Posterior vena cava (tissue), 2 donors: Measurements from ENCODE around the gene SHB. TPM values are rescaled to one million over a fixed set of nuclear protein-coding genes. Genes with fewer than 3 reads are reported as not detected.

Experiments
- DNase-seq: peaks from one replicate; pipeline ENCODE4 v3.0.0-alpha.2; 2020; ENCODE audit warnings: low spot score
- intact Hi-C, 2 donors: fragments of 100-400 bp; cut with DNase I; formaldehyde crosslinking; loops; one replicate each; pipeline versions ENCODE4 v1.14.1 to v1.14.2; 2022 to 2023
- total RNA-seq, 2 donors: library from RNA; stranded (reverse); fragmentation: NEBNext Ultra II Directional; extraction: Animal tissue kit (Norgen Biotek cat#: 25700); gene quantifications; one replicate each; pipeline ENCODE4 v1.2.1, GENCODE V29; 2021
- donor health status: DM: yes; HTN: yes; CAD: no.
- donor health status: DM: yes; HTN: yes; CAD: no.

The SHB gene
- total RNA-seq, 2 donors from 2014 or later = 18.7 to 23.0 TPM

DNA sequence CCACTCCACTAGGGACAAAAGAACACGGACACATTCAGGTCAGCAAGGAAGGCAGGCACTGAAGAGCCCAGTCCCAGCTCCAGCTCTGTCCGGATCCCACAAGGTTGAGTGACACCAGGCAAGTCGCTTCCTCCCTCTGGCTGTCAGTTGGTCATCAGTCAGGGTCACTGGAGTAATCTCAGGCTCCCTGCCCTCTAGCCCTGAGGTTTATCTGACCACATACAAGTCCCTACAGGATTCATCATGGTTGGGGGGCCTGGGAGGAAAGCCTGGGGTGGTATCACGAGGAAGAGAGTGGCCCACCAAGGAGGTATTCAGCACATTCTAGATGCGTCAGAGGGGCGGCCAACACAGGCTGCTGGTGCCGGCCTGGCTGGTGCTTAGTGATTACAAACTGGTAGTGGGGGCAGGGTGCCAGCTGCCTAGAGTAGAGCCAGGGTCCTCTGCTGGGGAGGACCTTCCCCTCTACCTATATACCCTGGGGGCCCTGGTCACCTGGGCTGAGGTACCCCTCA lies 81.5 kb downstream of the SHB start:
- intact Hi-C loops = no loop called here
- no peak for DNase-seq

DNA sequence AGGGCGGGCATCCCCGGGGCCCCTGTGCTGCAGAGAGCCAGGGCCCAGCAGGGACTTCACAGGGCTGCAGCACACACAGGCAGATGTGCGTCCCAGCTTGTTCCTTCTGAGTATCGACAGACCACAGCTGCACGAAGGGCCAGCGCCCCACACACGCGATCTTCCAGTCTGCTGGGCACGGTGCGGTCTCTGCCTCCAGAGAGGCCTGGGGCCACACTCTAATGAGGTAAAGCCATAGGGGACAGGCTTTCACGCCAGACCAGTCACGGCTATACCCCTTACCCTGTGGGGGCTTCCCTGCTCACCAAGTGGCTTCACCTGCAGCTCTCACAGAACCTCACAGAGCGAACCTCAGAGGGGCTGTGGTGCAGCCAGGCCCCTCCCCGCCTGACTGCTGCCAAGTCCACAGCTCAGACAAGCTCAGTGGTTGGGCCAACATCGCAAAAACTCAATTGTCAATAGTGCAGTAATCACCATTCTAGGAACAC lies 82.2 kb downstream of the SHB start:
- intact Hi-C loops = no loop called here
- DNase-seq = no peak

DNA sequence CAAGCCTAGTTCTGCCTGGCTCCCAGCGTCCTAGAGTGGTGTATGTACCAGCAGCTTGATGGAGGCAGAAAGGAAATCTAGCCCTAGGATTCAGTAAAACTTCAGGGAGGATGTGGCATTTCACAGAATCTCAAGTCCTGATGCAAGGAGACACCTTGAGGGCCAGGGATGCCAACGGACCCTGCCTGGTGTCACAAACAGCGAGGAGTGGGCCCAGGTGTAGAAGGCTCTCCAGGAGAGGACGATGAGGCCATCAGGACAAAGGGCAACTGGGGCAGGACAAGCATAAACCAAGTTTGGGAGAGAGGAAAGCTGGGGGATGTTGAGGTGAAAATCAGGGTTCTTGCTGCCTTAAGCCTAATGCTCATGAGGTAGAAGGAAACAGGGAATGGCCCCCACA lies 83.0 kb downstream of the SHB start:
- DNase-seq = no peak
- intact Hi-C loops = no loop called here

DNA sequence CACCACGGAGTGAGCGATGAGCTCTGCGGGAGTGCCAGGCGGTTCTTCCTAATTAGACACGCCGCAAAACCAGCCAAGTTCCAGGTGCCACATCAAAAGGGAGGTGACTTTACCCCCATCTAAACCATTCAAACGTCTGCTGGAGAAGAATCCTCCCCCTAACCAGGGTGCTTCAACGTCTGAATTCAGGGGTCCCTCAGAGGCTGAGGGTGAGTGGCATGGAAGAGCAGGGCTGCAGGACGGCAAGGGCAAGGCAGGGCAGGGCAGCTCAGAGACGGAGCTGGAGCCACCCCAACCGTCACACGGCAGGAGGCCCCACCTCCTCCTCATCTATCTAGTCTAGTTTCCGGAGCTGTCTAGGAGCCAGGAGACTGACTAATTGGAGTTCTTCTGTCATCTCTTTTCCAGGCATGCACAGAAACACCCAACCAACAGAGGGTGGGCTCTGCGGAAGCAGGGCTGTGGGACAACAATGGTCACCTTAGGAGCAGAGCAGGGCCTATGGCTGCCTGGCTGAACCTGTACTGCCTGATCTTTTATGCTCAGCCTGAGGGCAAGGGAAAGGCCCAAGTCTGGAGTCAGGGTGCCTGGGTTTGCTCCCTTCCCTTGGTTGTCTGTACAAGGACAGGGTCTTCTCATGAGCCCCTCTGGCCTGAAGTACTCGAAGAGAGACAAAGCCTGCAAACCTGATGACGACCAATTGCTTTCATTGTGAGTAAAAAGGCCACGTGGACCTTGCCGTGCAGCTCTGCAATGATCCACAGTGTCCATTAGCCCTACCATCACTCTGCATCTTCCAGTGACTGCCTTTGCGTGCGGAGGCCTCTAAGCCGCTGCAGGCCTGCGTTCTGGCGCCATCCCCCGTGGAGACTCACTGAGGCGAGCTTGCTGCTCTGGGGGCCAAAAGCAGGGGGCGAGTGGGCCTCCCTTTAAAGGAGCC lies 84.1 kb downstream of the SHB start:
- intact Hi-C loops = no loop called here
- DNase-seq = peak; percentile 79

DNA sequence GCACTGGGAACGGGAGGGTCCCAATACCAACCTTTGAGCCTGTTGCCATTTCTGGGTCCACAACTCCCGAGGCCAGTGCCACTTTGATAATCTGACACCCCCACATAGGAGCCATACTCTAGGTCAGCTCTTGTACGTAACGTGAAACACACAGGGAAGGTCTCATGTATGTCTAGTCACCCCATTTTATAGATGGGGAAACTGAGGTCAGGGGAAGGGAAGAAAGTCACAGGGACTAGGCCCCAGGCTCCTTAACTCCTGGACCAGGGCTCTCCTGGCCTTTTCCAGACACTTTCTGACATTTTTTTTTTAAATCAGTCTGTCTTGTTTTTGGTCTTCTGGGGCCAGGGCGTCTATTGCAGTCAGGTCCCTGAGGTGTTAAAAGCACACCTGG lies 84.8 kb downstream of the SHB start:
- intact Hi-C loops = no loop called here
- peak; percentile 26 for DNase-seq

DNA sequence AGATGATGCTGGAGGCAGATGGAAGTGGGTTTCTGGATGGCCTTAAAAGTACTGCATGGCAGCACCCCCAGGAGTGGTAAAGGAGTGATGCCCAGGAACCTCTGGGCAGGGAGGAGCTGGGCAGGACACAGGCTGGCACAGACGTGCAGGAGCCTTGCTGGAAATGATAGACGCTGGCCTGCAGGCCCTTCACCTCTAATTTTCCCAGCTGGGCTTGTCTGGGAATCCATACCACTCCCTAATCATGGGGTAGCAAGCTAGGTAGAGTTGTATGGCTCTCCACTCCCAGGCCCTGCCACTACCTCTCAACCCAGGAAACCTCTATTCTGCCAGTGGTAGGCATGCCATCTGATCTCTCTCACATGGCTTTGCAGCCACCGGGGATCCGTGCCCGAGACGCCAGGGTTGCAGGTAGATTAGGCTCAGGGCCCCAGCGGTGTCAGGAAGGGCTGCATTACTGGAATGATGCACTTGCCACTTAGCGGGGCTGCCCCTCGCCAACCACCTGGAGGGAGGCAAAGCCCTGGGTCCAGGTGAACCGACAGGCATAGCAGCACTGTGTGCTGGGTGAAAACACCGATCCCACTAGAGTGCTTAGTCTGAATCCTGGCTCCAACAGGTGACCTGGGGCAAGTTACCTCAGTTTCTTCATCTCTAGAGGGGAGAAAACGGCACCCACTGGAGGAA lies 85.5 kb downstream of the SHB start:
- intact Hi-C loops = no loop called here
- DNase-seq = peak; percentile 77

DNA sequence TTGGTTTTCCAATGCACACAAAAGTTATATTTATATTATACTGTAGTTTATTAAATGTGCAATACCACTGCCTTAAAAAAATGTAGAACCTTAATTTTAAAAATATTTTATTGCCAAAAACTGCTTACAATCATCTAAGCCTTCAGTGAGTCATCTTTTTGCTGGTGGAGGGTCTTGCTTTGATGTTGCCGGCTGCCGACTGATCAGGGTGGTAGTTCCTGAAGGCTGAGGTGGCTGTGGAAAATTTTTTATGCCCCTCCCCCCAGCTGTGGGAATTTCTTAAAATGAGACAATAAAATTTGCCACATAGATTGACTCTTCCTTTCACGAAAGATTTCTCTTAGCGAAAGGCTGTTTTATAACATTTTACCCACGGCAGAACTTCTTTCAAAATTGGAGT lies 89.2 kb downstream of the SHB start:
- intact Hi-C loops = no loop called here
- DNase-seq = peak; percentile 19

DNA sequence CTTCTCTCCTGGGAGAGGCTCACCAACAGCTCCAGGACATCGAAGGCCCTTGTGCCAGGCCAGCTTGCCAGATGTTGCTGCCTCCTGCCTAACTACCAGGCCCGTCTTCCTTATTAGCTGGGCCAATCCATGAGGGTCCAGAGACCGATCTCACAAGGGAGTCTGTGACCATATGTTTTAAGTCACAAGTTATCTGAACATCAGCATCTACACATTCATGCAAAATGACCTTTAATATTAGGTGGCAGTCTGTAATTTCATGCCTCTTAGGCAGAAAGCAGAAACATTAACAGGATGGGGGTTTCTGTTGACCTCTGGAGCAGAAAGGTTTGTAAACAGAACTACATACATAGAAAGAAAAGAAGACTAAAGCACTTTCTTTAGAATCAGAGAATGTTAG lies 90.0 kb downstream of the SHB start:
- DNase-seq = peak; percentile 34
- intact Hi-C loops = no loop called here

DNA sequence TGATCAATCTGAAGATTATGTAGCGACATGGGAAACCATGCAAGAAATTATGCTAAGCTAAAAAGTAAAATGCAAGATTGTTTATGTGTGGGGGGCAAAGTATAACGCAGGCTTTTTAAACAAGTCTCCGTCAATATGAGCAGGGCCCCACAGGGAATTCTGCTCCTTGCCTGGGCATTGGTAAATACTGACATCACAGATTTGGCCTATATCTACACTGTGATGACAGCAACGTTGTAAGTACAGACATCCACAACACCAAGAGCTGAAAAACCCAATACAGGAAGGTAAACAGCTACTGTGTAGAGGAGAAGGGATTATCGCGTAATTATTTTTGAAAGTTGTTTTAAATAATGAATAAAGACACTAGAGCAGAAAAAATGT lies 90.6 kb downstream of the SHB start:
- intact Hi-C loops = no loop called here
- peak; percentile 1 for DNase-seq

DNA sequence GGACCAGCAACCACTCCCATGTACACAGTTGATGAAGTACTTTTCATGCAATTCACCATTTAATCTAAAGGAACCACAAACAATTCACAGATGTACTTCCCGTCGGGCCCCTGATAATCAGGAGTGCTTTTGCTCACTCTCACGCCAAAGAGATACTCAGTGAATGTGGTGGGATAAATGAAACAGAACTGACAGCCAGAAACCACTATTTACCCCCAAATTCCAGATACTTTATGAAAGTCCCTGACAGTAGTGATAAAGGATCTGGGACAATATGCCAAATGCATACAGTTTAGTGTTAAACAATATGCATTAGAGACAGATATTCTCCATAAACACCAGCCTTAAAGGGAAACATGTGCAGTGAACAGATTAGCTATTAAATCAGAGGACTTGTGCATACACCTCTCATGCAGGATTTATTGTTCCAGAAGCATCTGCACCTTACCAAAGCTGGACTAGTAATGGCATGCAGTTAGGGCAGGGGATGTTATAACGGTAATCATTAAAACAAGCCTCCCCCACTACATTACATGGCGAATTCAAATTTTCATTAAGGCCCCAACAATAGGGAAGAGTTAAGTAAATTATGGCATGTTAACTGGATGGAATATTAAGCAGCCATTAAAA lies 91.1 kb downstream of the SHB start:
- peak; percentile 2 for DNase-seq
- intact Hi-C loops = no loop called here

DNA sequence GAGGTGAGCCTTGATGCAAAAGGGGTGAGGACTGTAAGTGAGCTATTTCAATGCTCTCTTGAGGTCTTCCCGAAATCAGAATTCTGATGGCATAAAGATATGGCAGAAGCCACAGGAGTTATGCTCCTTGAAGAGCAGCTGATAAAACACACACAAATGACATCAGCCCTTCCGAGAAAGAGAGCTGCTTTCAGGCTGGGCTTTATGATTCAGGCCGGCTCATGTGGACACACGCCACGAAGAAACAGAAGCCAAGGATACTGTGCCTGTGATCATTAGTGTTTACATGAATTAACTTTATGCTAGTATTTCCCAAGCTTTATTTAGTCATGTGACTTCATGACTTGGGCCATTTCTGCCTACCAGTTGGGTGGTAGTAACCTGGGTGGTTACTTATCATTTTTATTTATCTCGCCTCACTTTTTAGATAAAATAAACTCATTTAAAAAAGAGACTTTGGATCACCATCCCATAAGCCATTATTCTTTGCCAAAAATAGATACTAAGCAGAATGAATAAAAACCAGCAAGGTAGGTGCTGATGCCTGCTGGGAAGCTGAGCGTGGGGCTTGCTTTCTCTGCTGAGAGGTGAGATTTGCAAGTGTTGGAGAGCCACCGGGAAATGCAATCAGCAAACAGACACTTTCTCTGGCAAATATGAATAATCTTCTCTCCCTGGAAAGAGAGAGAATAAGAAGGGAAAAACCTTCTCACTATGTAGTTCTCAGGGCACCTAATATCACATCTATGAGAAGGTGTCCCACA lies 92.1 kb downstream of the SHB start:
- intact Hi-C loops = no loop called here
- peak; percentile 89 for DNase-seq

DNA sequence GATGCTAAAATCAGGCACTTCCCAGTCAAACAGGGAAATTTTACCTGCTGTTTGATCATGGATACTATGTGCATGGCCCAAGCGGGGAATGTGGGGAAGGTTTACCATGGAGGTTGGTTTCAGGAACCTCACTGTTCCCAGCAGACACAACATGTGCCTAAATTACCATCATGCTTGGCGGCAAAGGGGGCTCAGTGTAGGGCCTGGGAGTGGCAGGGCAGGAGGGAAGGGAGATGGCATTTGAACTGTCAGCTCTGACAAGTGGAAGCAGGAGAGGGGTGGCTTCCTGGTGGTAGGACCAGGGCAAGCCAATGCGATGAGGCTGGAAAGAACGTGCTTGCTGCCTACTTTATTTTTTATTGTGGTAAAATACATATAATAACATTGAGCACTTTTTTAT lies 93.4 kb downstream of the SHB start:
- DNase-seq = peak; percentile 56
- intact Hi-C loops = no loop called here

DNA sequence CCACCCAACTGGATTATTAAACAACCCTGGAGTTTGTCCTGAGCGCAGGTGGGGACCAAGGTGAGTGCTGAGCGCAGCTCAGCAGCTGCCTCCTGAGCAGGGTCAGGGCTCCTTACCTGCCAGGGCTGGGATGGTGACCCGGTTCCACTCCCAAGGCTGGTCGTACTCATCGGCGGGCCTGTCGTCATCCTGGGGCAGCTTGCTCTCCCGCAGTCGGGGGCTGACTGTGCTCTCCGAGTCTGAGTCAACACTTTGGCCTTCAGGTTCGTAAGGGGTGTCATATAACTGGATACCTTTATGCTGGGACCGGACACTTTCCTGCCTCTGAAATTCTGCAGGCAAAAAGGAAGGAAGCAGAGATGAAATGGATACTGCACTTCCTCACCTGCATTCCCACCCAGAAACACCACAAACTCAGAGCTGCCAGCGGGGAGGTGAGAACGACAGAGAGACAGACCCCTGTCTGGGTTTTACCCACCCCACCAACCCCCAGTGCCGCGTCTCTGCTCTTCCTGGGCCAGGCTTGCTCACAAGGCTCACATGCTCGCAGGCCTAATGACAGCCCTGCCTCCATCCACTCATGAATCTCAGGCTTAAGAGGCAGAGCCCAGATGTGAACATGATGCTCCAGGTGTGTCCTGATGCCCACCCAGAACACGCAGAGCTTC lies 94.4 kb downstream of the SHB start:
- intact Hi-C loops = no loop called here
- peak; percentile 71 for DNase-seq

DNA sequence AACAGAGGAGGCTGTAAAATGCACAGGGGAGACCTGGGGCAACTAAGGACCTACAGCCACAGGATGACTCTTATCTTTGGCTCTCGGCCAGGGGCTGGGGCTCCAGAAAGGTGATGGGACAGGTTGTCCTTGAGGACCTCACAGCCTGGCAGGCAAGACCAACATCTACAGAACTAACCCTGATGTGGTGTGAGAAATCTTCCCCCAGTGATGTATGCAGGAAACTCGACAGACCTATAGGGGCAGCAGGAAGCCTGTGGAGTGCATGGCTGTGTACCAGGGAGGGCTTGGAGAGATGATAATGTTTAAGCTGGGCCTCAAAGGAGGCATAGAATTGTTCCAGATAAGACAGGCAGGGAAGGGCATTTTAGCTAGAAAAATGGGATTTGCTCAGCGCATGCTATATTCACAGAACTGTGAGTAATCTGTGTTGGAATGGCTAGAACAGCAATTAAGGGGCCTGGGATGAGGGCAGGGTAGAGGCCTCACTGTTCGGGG lies 96.6 kb downstream of the SHB start:
- intact Hi-C loops = no loop called here
- DNase-seq = peak; percentile 57

DNA sequence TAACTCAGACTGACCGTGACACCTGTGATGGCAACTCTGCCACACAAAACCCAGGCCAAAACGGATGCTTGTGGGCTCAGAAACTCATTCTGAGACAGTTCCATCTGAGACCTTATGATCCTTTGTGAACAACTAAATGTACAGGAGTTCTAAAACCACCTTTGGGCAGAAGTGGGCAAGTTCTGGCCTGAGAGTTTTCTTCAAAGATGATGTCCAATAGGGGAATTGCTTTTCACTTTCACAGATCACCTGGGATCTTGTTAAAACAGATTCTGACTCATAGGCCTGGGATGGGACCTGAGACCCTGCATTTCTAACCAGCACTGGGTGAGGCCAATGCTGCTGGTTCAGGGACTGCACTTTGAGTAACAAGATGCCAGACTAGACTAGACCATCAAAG lies 97.3 kb downstream of the SHB start:
- peak; percentile 35 for DNase-seq
- intact Hi-C loops = no loop called here

DNA sequence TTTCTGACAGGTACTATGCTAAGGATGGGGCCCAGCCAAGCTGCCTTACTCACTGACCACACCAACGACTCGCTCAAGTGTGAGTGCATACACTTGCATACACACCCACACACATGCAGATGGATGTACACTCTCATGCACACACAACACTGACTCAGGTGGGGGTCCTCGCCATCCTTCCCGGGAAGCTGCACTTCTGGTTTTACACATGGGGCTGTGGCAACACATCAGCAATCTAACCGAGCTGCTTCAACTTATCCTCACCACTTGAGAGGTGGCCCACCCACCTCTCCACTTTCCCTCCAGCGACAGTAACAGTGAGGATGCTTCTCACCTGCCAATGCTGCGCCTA lies 97.9 kb downstream of the SHB start:
- peak; percentile 29 for DNase-seq
- intact Hi-C loops = no loop called here

DNA sequence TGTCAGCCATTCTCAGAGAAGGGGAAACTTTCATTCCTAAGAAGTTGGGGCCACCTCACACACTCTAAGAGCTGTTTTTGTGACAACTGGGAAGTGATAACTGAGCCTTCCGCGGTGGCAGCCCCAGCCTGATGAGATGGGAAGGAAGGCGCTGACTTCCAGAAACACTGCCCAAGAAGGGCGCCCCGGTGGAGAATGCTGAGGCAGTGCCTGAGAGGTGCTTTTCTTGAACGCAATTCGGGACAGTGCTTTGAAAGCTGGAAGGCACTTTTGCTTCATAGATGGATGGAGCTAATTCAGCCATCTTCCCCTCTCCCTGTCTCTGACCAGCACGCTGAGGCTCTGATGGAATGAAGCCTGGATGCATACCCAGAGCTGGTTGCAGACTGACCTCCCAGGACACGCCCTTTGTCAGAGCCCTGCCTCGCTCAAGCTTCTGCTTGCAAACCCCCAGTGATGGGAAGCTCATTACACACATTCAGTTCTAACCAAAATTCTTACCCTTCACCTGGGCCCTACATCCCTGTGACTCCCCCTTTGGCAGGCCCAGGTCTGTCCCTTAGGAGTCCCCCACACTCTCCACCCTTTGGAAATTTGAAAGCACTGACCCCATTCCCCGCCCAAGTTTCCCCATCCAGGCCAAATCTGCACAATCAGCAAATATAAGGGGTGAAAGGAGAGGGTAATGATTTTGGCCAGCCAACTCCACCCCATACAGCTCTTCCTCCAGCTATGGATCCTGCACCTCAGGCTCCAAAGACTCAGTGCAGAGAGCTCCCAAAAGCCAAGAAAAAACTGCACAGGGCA lies 98.5 kb downstream of the SHB start:
- DNase-seq = peak; percentile 45
- intact Hi-C loops = no loop called here
